H1 (cell line): ENCODE results near the gene LOXHD1. TPM values are rescaled to one million over a fixed set of nuclear protein-coding genes. Genes with fewer than 3 reads are reported as not detected.

ENCODE experiments used
- BACH1 ChIP-seq: IDR thresholded peaks from 2 replicates; pipeline ENCODE4 v1.6.1; 2012; ENCODE audit warnings: low read length, improper control_type of control experiment
- SP2 ChIP-seq: IDR thresholded peaks from 2 replicates; pipeline ENCODE4 v1.6.1; 2012; ENCODE audit warnings: mild to moderate bottlenecking, low read length, inconsistent platforms
- polyA plus RNA-seq, 7 experiments: library from polyadenylated mRNA; depleted of rRNA in 3 of 7; stranded (reverse) in 5 of 7; unstranded in 2 of 7; fragments of >200 nt in 5 of 7; fragments of 200-250 nt in 2 of 7; gene quantifications; 1 replicate in 5 of 7; 2 replicates in 1 of 7; 4 replicates in 1 of 7; pipeline versions ENCODE4 v1.2.1 to v1.2.3, GENCODE V29; 2011 to 2013; ENCODE audit warnings: missing spikeins in 2 of 7, mixed read lengths in 2 of 7
- total RNA-seq: library from RNA; stranded (reverse); fragmentation: NEBNext Ultra II Directional; extraction: Animal tissue kit (Norgen Biotek cat#: 25700); gene quantifications from 2 replicates; pipeline ENCODE4 v1.2.1, GENCODE V29; 2021

LOXHD1 gene
- total and polyA plus RNA-seq, 2 of the 8 experiments (the other 6 are each of a cell fraction or from before 2014, with no cell fraction given) = 0.02 TPM; not detected in 1

- TF ChIP-seq BACH1 (no peak), SP2 (no peak)
Measured at GRCh38 chr18:46609048-46609447, 48.0 kb downstream of the LOXHD1 start (continued).
